K562 (cell line): ENCODE results near the gene NBEA. TPM values are rescaled to one million over a fixed set of nuclear protein-coding genes. Genes with fewer than 3 reads are reported as not detected.

Experiments used
- ATAC-seq: fragments of 200-7000 bp; cut with Tn5 transposase; 3 replicates; pipeline ENCODE4 v1.9.1; 2020; ENCODE audit warnings: moderate library complexity
- BruUV-seq: library from RNA; stranded (reverse); fragments of 400-500 nt; replicated peaks from 2 replicates; lab custom pipeline; 2021; lab: Mats Ljungman, UMichigan
- CTCF ChIA-PET: fragments of 300-600 bp; formaldehyde crosslinking; extraction: SDS; loops from one replicate; lab custom pipeline; 2021; ENCODE audit warnings: low intra/inter-chr PET ratio; lab: Yijun Ruan, JAX
- POLR2A ChIA-PET: fragments of 300-600, 350-650 bp; sonication (Branson Sonifier 250); formaldehyde crosslinking; extraction: SDS; loops from one replicate; lab custom pipeline; 2021; ENCODE audit warnings: antibody characterized with exemption, inconsistent platforms; lab: Yijun Ruan, JAX
- DNase-seq, 4 experiments: peaks; one replicate each; pipeline versions ENCODE4 v3.0.0 to v3.0.0-alpha.2; 2011 to 2018; ENCODE audit warnings: low spot score in 3 of 4, mixed read lengths in 3 of 4; ENCODE audit errors: extremely low read depth in 1 of 4
- FAIRE-seq: peaks from 2 replicates; lab custom pipeline; 2011; peaks lifted over from hg19 to GRCh38; lab: Jason Lieb, UNC
- H2AFZ ChIP-seq: 2 replicates; pipeline ENCODE4 v1.6.0; 2011; ENCODE audit warnings: low read depth, low read length, control low read depth, inconsistent platforms
- H3K27ac ChIP-seq: fragments of 200-600 bp; 3 replicates; pipeline ENCODE4 v1.8.0; 2011; ENCODE audit warnings: low read depth, mild to moderate bottlenecking, control low read depth, inconsistent platforms, low read length, moderate library complexity, mixed read lengths; ENCODE audit errors: extremely low read depth
- H3K27me3 ChIP-seq, 2 experiments: fragments of 300-600 bp in 1 of 2; 2 replicates in 1 of 2; 3 replicates in 1 of 2; pipeline versions ENCODE4 v1.6.0 to v1.8.0; 2011; ENCODE audit warnings: inconsistent platforms in 2 of 2, low read length in 2 of 2, mild to moderate bottlenecking in 1 of 2, mixed read lengths in 1 of 2, moderate library complexity in 1 of 2; ENCODE audit not compliant: control insufficient read depth in 2 of 2, insufficient read depth in 2 of 2
- H3K36me3 ChIP-seq: fragments of 300-600 bp; 3 replicates; pipeline ENCODE4 v1.8.0; 2011; ENCODE audit warnings: mild to moderate bottlenecking, low read length, inconsistent platforms; ENCODE audit not compliant: control insufficient read depth, insufficient read depth
- H3K4me1 ChIP-seq, 2 experiments: fragments of 200-600 bp in 1 of 2; replicated peaks in 1 of 2; 2 replicates in 1 of 2; 3 replicates in 1 of 2; pipeline versions ENCODE4 v1.5.1 to v1.8.0; 2011; ENCODE audit warnings: inconsistent platforms in 2 of 2, low read length in 2 of 2, mild to moderate bottlenecking in 1 of 2, mixed read lengths in 1 of 2, moderate library complexity in 1 of 2; ENCODE audit not compliant: control insufficient read depth in 2 of 2, insufficient read depth in 2 of 2
- H3K4me2 ChIP-seq: 2 replicates; pipeline ENCODE4 v1.6.1; 2011; ENCODE audit warnings: low read length, control low read depth, inconsistent platforms, mixed read lengths; ENCODE audit not compliant: insufficient read depth
- H3K4me3 ChIP-seq: fragments of 200-600 bp; sonication (generic), shearing (Covaris generic); 2 replicates; pipeline ENCODE4 v1.5.1; 2016; ENCODE audit warnings: control low read depth, inconsistent platforms
- H3K79me2 ChIP-seq: fragments of 200-600 bp; 3 replicates; pipeline ENCODE4 v1.8.0; 2011; ENCODE audit warnings: low read length, inconsistent platforms; ENCODE audit not compliant: control insufficient read depth, insufficient read depth
- H3K9ac ChIP-seq, 2 experiments: 2 replicates each; pipeline versions ENCODE4 v1.6.0 to v1.6.1; 2011; ENCODE audit warnings: low read depth in 2 of 2, low read length in 2 of 2, control low read depth in 1 of 2, inconsistent platforms in 1 of 2, mild to moderate bottlenecking in 1 of 2, mixed read lengths in 1 of 2; ENCODE audit not compliant: insufficient read depth in 1 of 2
- H3K9me1 ChIP-seq: one replicate; pipeline ENCODE4 v1.6.0; 2011; ENCODE audit warnings: inconsistent platforms, mild to moderate bottlenecking, low read length, moderate library complexity; ENCODE audit not compliant: control insufficient read depth, insufficient read depth
- H3K9me3 ChIP-seq: replicated peaks from 2 replicates; pipeline ENCODE4 v1.5.1; 2011; ENCODE audit warnings: low read depth, low read length, inconsistent platforms; ENCODE audit not compliant: control insufficient read depth, insufficient read depth
- H4K20me1 ChIP-seq: replicated peaks from 2 replicates; pipeline ENCODE4 v1.6.1; 2011; ENCODE audit warnings: low read length, inconsistent platforms, mixed read lengths; ENCODE audit not compliant: control insufficient read depth, insufficient read depth
- ATF1 ChIP-seq, 2 experiments: fragments of 450-650 bp in 1 of 2; IDR thresholded peaks; 2 replicates each; pipeline ENCODE4 v1.6.1; 2016; ENCODE audit warnings: missing compliant biosample characterization in 1 of 2, missing genetic modification characterization in 1 of 2
- EHMT2 ChIP-seq: fragments of 450-650 bp; IDR thresholded peaks from 2 replicates; pipeline ENCODE4 v1.6.1; 2018; ENCODE audit warnings: antibody characterized with exemption
- FOXA1 ChIP-seq: fragments of 450-650 bp; IDR thresholded peaks from 2 replicates; pipeline ENCODE4 v1.6.1; 2016; ENCODE audit warnings: mild to moderate bottlenecking, borderline replicate concordance
- HDAC6 ChIP-seq: IDR thresholded peaks from 2 replicates; pipeline ENCODE4 v1.6.1; 2012; ENCODE audit warnings: low read depth, mild to moderate bottlenecking, control low read depth, inconsistent platforms, low read length, moderate library complexity
- L3MBTL2 ChIP-seq: fragments of 450-650 bp; IDR thresholded peaks from 2 replicates; pipeline ENCODE4 v1.6.1; 2016; ENCODE audit warnings: mild to moderate bottlenecking, moderate library complexity
- MAFF ChIP-seq: IDR thresholded peaks from 2 replicates; pipeline ENCODE4 v1.6.1; 2012; ENCODE audit warnings: low read length, improper control_type of control experiment
- MAZ ChIP-seq, 2 experiments: fragments of 450-650 bp in 1 of 2; sonication (generic) in 1 of 2; formaldehyde crosslinking; IDR thresholded peaks in 1 of 2; conservative IDR thresholded peaks in 1 of 2; 2 replicates each; pipeline versions ENCODE4 v1.4.0 to v1.5.0; 2020; ENCODE audit warnings: mild to moderate bottlenecking in 1 of 2, missing genetic modification reagents in 1 of 2
- PHF8 ChIP-seq: fragments of 200-600 bp; sonication (generic); IDR thresholded peaks from 2 replicates; pipeline ENCODE4 v1.6.1; 2012; ENCODE audit warnings: mixed run types, mild to moderate bottlenecking, inconsistent platforms, low read length, moderate library complexity, borderline replicate concordance
- ZEB2 ChIP-seq: fragments of 450-650 bp; IDR thresholded peaks from 2 replicates; pipeline ENCODE4 v1.6.1; 2016
- ZNF165 ChIP-seq: fragments of 250-450 bp; sonication (Bioruptor Pico); IDR thresholded peaks from 2 replicates; pipeline ENCODE4 v1.4.0; 2020; ENCODE audit warnings: borderline replicate concordance
- ZNF444 ChIP-seq: fragments of 250-450 bp; sonication (Bioruptor Pico); IDR thresholded peaks from 2 replicates; pipeline ENCODE4 v1.4.0; 2020; ENCODE audit warnings: mild to moderate bottlenecking, moderate library complexity
- ZNF695 ChIP-seq: fragments of 450-650 bp; formaldehyde crosslinking; IDR thresholded peaks from 2 replicates; pipeline ENCODE4 v1.4.0; 2020; ENCODE audit warnings: mild to moderate bottlenecking, moderate library complexity
- WGBS: fragments of 100-300 bp; shearing (Covaris generic); methylation state at CpG from one replicate; pipeline ENCODE4 v1.1.6; 2016; ENCODE audit warnings: low coverage, mixed read lengths; ENCODE audit not compliant: insufficient coverage; ENCODE audit errors: missing lambda C conversion rate; 5-methylcytosine and 5-hydroxymethylcytosine counted together
- in situ Hi-C: fragments of 300-500 bp; cut with MboI; formaldehyde crosslinking; loops from 4 replicates; pipeline ENCODE4 v1.15.0; 2018; ENCODE audit warnings: inconsistent platforms, mixed read lengths
- intact Hi-C: fragments of 100-400 bp; cut with micrococcal nuclease; formaldehyde crosslinking; loops from 2 replicates; pipeline ENCODE4 v1.14.2; 2022
- polyA plus RNA-seq, 8 experiments: library from polyadenylated mRNA; depleted of rRNA in 4 of 8; stranded (reverse) in 5 of 8; unstranded in 3 of 8; fragments of >200 nt; fragmentation: Nextera tagmentation in 2 of 8; fragmentation: Illumina TruSeq in 1 of 8; extraction: Ambion mirVana in 2 of 8; extraction: Trizol in 1 of 8; gene quantifications; 2 replicates each; pipeline versions ENCODE4 v1.2.1 to v1.2.3, GENCODE V29; 2011 to 2014; ENCODE audit warnings: inconsistent platforms in 1 of 8, missing spikeins in 1 of 8
- total RNA-seq, 7 experiments: library from RNA; depleted of rRNA in 6 of 7; stranded (reverse); fragments of >200 nt in 6 of 7; fragmentation: Illumina TruSeq in 2 of 7; extraction: Trizol in 2 of 7; gene quantifications; 2 replicates each; pipeline versions ENCODE4 v1.2.1 to v1.2.3, GENCODE V29; 2011 to 2021; ENCODE audit warnings: low replicate concordance in 1 of 7
- TF ChIP-seq, protein P1 (sequence below): fragments of 250-450 bp; sonication (Bioruptor Pico); IDR thresholded peaks from 2 replicates; pipeline ENCODE4 v1.8.0; 2022; ENCODE audit warnings: moderate library complexity, mild to moderate bottlenecking, inconsistent platforms
- TF ChIP-seq, protein P2 (sequence below): fragments of 250-450 bp; sonication (Bioruptor Pico); IDR thresholded peaks from 2 replicates; pipeline ENCODE4 v1.8.0; 2022; ENCODE audit warnings: inconsistent platforms, mild to moderate bottlenecking, moderate library complexity, borderline replicate concordance
- TF ChIP-seq, protein P3 (sequence below): fragments of 250-450 bp; sonication (Bioruptor Pico); IDR thresholded peaks from 2 replicates; pipeline ENCODE4 v1.4.0; 2020; ENCODE audit warnings: mild to moderate bottlenecking, moderate library complexity, borderline replicate concordance

Gene NBEA
- total and polyA plus RNA-seq, 9 of the 15 experiments (the other 6 are each of a cell fraction or from before 2014, with no cell fraction given): 0.03 to 0.94 (median 0.05) TPM; not detected in 2

DNA sequence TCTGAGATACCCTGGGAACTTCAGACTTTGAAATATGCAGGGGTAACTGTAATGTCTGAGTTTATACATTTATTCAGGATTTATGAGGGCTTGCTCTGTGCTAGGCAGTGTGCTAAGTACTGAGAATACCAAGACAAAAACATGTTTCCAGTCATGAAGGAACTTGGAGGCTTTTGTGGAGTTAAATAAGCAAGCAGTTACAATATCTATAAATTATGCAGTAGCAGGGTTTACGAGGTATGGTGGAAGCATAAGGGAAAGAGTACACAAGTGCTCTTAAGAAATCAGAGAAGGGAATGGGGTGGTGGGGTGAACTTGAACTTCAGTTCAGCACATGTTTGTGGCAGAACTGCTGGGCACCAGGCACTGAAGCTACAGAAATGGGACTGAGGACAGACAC, 506.4 kb downstream of the NBEA start (continued):
- TF ChIP-seq, protein P1, sequence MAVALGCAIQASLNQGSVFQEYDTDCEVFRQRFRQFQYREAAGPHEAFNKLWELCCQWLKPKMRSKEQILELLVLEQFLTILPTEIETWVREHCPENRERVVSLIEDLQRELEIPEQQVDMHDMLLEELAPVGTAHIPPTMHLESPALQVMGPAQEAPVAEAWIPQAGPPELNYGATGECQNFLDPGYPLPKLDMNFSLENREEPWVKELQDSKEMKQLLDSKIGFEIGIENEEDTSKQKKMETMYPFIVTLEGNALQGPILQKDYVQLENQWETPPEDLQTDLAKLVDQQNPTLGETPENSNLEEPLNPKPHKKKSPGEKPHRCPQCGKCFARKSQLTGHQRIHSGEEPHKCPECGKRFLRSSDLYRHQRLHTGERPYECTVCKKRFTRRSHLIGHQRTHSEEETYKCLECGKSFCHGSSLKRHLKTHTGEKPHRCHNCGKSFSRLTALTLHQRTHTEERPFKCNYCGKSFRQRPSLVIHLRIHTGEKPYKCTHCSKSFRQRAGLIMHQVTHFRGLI (CRISPR knock-in tag): no peak
- TF ChIP-seq ZNF165 (CRISPR knock-in tag): no peak

DNA sequence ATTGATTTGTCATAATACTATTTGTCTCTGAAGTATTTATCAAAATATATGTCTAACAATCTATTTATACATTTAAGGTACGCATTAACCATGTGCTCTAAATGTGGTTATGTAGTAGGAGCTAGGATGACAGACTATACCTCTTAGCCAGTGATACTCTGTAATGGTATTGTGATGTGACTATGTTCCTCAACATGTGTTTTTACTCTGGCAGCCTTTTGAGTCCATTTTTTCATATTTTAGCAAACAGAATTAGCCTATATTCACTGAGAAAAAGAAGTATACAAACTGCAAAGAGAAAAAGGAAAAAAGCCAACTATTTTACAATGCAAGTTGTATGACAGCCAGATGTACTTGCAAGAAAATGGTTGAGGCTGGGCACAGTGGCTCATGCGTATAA, 507.8 kb downstream of the NBEA start:
- H3K79me2 ChIP-seq: no peaks in the 10 kb centered on the region
- H3K4me2 ChIP-seq: no peak overlapping the region
- no peaks in the 10 kb centered on the region for H3K36me3 ChIP-seq
- H3K9me3 ChIP-seq: no peaks in the 10 kb centered on the region
- no peak for DNase-seq
- H3K9ac ChIP-seq: no peak overlapping the region
- 0% methylated on average over 2 of the region's 2 CpGs for WGBS
- intact Hi-C loops (no loop called here), in situ Hi-C loops (no loop called here)
- BruUV-seq: no TSS peak
- H3K27me3 ChIP-seq: no peaks in the 10 kb centered on the region
- no peak for FAIRE-seq
- no peak for ATAC-seq
- TF ChIP-seq PHF8: no peak
- TF ChIP-seq HDAC6: no peak
- TF ChIP-seq L3MBTL2: no peak
- TF ChIP-seq EHMT2: no peak
- no peak for TF ChIP-seq MAZ (CRISPR knock-in tag; conservative IDR thresholded peaks at IDR 0.05 in 1 of 2, IDR thresholded peaks at IDR 0.05 in 1 of 2)
- TF ChIP-seq, protein P2, sequence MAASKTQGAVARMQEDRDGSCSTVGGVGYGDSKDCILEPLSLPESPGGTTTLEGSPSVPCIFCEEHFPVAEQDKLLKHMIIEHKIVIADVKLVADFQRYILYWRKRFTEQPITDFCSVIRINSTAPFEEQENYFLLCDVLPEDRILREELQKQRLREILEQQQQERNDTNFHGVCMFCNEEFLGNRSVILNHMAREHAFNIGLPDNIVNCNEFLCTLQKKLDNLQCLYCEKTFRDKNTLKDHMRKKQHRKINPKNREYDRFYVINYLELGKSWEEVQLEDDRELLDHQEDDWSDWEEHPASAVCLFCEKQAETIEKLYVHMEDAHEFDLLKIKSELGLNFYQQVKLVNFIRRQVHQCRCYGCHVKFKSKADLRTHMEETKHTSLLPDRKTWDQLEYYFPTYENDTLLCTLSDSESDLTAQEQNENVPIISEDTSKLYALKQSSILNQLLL: no peak
- no peak for TF ChIP-seq FOXA1
- no peak for TF ChIP-seq MAFF
- TF ChIP-seq ZNF444 (CRISPR knock-in tag): no peak
- TF ChIP-seq, protein P3, sequence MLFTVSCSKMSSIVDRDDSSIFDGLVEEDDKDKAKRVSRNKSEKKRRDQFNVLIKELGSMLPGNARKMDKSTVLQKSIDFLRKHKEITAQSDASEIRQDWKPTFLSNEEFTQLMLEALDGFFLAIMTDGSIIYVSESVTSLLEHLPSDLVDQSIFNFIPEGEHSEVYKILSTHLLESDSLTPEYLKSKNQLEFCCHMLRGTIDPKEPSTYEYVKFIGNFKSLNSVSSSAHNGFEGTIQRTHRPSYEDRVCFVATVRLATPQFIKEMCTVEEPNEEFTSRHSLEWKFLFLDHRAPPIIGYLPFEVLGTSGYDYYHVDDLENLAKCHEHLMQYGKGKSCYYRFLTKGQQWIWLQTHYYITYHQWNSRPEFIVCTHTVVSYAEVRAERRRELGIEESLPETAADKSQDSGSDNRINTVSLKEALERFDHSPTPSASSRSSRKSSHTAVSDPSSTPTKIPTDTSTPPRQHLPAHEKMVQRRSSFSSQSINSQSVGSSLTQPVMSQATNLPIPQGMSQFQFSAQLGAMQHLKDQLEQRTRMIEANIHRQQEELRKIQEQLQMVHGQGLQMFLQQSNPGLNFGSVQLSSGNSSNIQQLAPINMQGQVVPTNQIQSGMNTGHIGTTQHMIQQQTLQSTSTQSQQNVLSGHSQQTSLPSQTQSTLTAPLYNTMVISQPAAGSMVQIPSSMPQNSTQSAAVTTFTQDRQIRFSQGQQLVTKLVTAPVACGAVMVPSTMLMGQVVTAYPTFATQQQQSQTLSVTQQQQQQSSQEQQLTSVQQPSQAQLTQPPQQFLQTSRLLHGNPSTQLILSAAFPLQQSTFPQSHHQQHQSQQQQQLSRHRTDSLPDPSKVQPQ (CRISPR knock-in tag): no peak
- TF ChIP-seq ZEB2: no peak
- no peak for TF ChIP-seq ATF1 (CRISPR knock-in tag; IDR thresholded peaks at IDR 0.05)
- no peak for TF ChIP-seq ATF1 (tag; IDR thresholded peaks at IDR 0.05)
- no peak for TF ChIP-seq ZNF695 (CRISPR knock-in tag)
- H3K27ac ChIP-seq: no peak overlapping the region
- H3K4me1 ChIP-seq: no peaks in the 10 kb centered on the region
- no peaks in the 10 kb centered on the region for H4K20me1 ChIP-seq
- ChIA-PET POLR2A (no interaction called here), CTCF (no interaction called here)
- H3K9me1 ChIP-seq: no peaks in the 10 kb centered on the region
- H2AFZ ChIP-seq: no peak overlapping the region
- H3K4me3 ChIP-seq: no peak overlapping the region
